HepG2 (cell line): ENCODE data around the gene CFAP206. TPM values are rescaled to one million over a fixed set of nuclear protein-coding genes. Genes with fewer than 3 reads are reported as not detected.
A peak's percentile ranks its signal among the peaks of the same experiment; 100 is the strongest.

Source experiments
- FOXO4 ChIP-seq: sonication (generic); formaldehyde crosslinking; conservative IDR thresholded peaks from 2 replicates; pipeline ENCODE4 v1.8.1; 2023; ENCODE audit warnings: missing genetic modification reagents
- HES4 ChIP-seq: sonication (generic); formaldehyde crosslinking; IDR thresholded peaks from 2 replicates; pipeline ENCODE4 v1.9.0; 2021; ENCODE audit warnings: mild to moderate bottlenecking, missing genetic modification reagents, borderline replicate concordance
- HNRNPLL ChIP-seq: fragments of 200-400 bp; formaldehyde crosslinking; IDR thresholded peaks from 2 replicates; pipeline ENCODE4 v1.6.1; 2017; ENCODE audit warnings: mild to moderate bottlenecking, low read depth, low read length; ENCODE audit not compliant: poor library complexity, severe bottlenecking
- KDM3A ChIP-seq: IDR thresholded peaks from 2 replicates; pipeline ENCODE4 v1.6.1; 2018; ENCODE audit warnings: low read depth, missing compliant biosample characterization
- KDM5B ChIP-seq: sonication (generic); formaldehyde crosslinking; IDR thresholded peaks from 2 replicates; pipeline ENCODE4 v1.4.0; 2020; ENCODE audit warnings: missing genetic modification reagents, mild to moderate bottlenecking, borderline replicate concordance
- MEIS1 ChIP-seq: sonication (generic); formaldehyde crosslinking; IDR thresholded peaks from 2 replicates; pipeline ENCODE4 v1.9.0; 2021; ENCODE audit warnings: mild to moderate bottlenecking, missing genetic modification reagents, moderate library complexity, borderline replicate concordance
- MIER3 ChIP-seq: IDR thresholded peaks from 2 replicates; pipeline ENCODE4 v1.6.1; 2016; ENCODE audit warnings: missing compliant biosample characterization, borderline replicate concordance
- MTA1 ChIP-seq: sonication (generic); formaldehyde crosslinking; IDR thresholded peaks from 2 replicates; pipeline ENCODE4 v1.4.0; 2020; ENCODE audit warnings: missing genetic modification reagents, mild to moderate bottlenecking, borderline replicate concordance
- NR2C2 ChIP-seq: sonication (generic); formaldehyde crosslinking; IDR thresholded peaks from 2 replicates; pipeline ENCODE4 v1.4.0; 2020; ENCODE audit warnings: missing genetic modification reagents, mild to moderate bottlenecking, moderate library complexity, borderline replicate concordance
- RBM39 ChIP-seq: fragments of 200-400 bp; formaldehyde crosslinking; IDR thresholded peaks from one replicate; pipeline ENCODE4 v1.6.1; 2018; ENCODE audit warnings: antibody characterized with exemption, mild to moderate bottlenecking, low read depth, low read length; ENCODE audit not compliant: poor library complexity, severe bottlenecking
- SMAD3 ChIP-seq: sonication (generic); formaldehyde crosslinking; IDR thresholded peaks from 2 replicates; pipeline ENCODE4 v1.4.0; 2020; ENCODE audit warnings: missing genetic modification reagents
- ZBTB26 ChIP-seq: IDR thresholded peaks from 2 replicates; pipeline ENCODE4 v1.6.1; 2016; ENCODE audit warnings: missing compliant biosample characterization, missing genetic modification reagents, borderline replicate concordance
- ZBTB37 ChIP-seq: sonication (generic); formaldehyde crosslinking; IDR thresholded peaks from 2 replicates; pipeline ENCODE4 v1.4.0; 2020; ENCODE audit warnings: mild to moderate bottlenecking, missing genetic modification reagents
- ZBTB38 ChIP-seq: sonication (generic); formaldehyde crosslinking; IDR thresholded peaks from 2 replicates; pipeline ENCODE4 v1.5.1; 2020; ENCODE audit warnings: mild to moderate bottlenecking, missing genetic modification reagents
- ZFP91 ChIP-seq: sonication (generic); formaldehyde crosslinking; IDR thresholded peaks from 2 replicates; pipeline ENCODE4 v1.9.0; 2022; ENCODE audit warnings: missing genetic modification reagents, mild to moderate bottlenecking, borderline replicate concordance
- ZMYM4 ChIP-seq: sonication (generic); formaldehyde crosslinking; IDR thresholded peaks from 2 replicates; pipeline ENCODE4 v1.8.1; 2023; ENCODE audit warnings: mild to moderate bottlenecking, missing genetic modification reagents
- ZNF143 ChIP-seq: sonication (generic); formaldehyde crosslinking; IDR thresholded peaks from 2 replicates; pipeline ENCODE4 v1.4.0; 2020; ENCODE audit warnings: missing genetic modification reagents
- ZNF460 ChIP-seq: sonication (generic); formaldehyde crosslinking; IDR thresholded peaks from 2 replicates; pipeline ENCODE4 v1.5.1; 2020; ENCODE audit warnings: missing genetic modification reagents, mild to moderate bottlenecking, borderline replicate concordance
- ZNF501 ChIP-seq: sonication (generic); formaldehyde crosslinking; IDR thresholded peaks from 2 replicates; pipeline ENCODE4 v1.5.1; 2020; ENCODE audit warnings: mild to moderate bottlenecking, moderate library complexity, missing genetic modification reagents
- ZNF567 ChIP-seq: sonication (generic); formaldehyde crosslinking; IDR thresholded peaks from 2 replicates; pipeline ENCODE4 v1.8.1; 2023; ENCODE audit warnings: mild to moderate bottlenecking, missing genetic modification reagents, borderline replicate concordance
- ZNF768 ChIP-seq: sonication (generic); formaldehyde crosslinking; IDR thresholded peaks from 2 replicates; pipeline ENCODE4 v1.4.0; 2020; ENCODE audit warnings: missing genetic modification reagents
- polyA plus RNA-seq, 8 experiments: library from polyadenylated mRNA; depleted of rRNA in 3 of 8; stranded (reverse) in 7 of 8; unstranded in 1 of 8; fragments of >200 nt; fragmentation: Illumina TruSeq in 4 of 8; extraction: Trizol in 4 of 8; gene quantifications; 2 replicates each; pipeline versions ENCODE4 v1.2.1 to v1.2.3, GENCODE V29; 2011 to 2016; ENCODE audit warnings: low read depth in 4 of 8, missing spikeins in 1 of 8, mixed read lengths in 1 of 8; ENCODE audit not compliant: insufficient read depth in 1 of 8
- total RNA-seq, 5 experiments: library from RNA; depleted of rRNA; stranded (reverse); fragments of >200 nt; fragmentation: Illumina TruSeq; extraction: Trizol; gene quantifications; 2 replicates each; pipeline ENCODE4 v1.2.3, GENCODE V29; 2016; ENCODE audit warnings: low read depth in 1 of 5

The CFAP206 gene
- total and polyA plus RNA-seq, 2 of the 13 experiments (the other 11 are each of a cell fraction or from before 2014, with no cell fraction given) = not detected

GRCh38 chr6:87407901-87408720 is at the start of gene CFAP206 (continued):
- peak; percentile 81; the same call in 1 of the 2 replicates for TF ChIP-seq ZFP91 (CRISPR knock-in tag)
- peak; percentile 51; the same call in 1 of the 2 replicates for TF ChIP-seq ZNF501 (CRISPR knock-in tag)
- TF ChIP-seq ZNF567 (CRISPR knock-in tag) = peak; percentile 66; the same call in 1 of the 2 replicates
- peak; percentile 15; the same call in 1 of the 2 replicates for TF ChIP-seq MEIS1 (CRISPR knock-in tag)
- TF ChIP-seq KDM5B (CRISPR knock-in tag) = peak; percentile 87; the same call in 1 of the 2 replicates
- peak; percentile 67 for TF ChIP-seq ZBTB38 (CRISPR knock-in tag)
- TF ChIP-seq ZBTB26 = peak; percentile 3; the same call in 1 of the 2 replicates
- no peak for TF ChIP-seq FOXO4 (CRISPR knock-in tag)
- TF ChIP-seq RBM39 = peak; percentile 48
- TF ChIP-seq SMAD3 (CRISPR knock-in tag) = no peak
- no peak for TF ChIP-seq ZNF460 (CRISPR knock-in tag)
- 0 out of 2 replicates have a peak, but pooled peaks have one; percentile 51 for TF ChIP-seq HES4 (CRISPR knock-in tag)
- TF ChIP-seq ZBTB37 (CRISPR knock-in tag) = no peak
- TF ChIP-seq MIER3 (CRISPR knock-in tag) = no peak
- no peak; the same call in 1 of the 2 replicates for TF ChIP-seq KDM3A (CRISPR knock-in tag)
- TF ChIP-seq HNRNPLL = peak; percentile 74
- peak; percentile 23; the same call in 1 of the 2 replicates for TF ChIP-seq ZNF143 (CRISPR knock-in tag)
- TF ChIP-seq NR2C2 = peak; percentile 30; the same call in 1 of the 2 replicates
- peak; percentile 65; the same call in 1 of the 2 replicates for TF ChIP-seq ZNF768 (CRISPR knock-in tag)
- TF ChIP-seq ZMYM4 = peak; percentile 15; the same call in 1 of the 2 replicates
- TF ChIP-seq MTA1 = peak; percentile 48; the same call in 1 of the 2 replicates
